SU-DHL-6 (cell line): ENCODE measurements around the gene CREB5.
A peak's percentile ranks its signal among the peaks of the same experiment; 100 is the strongest.

Experiments
- H2AFZ ChIP-seq: fragments of 200-600 bp; sonication (generic); 2 replicates; pipeline ENCODE4 v1.6.1; 2014; ENCODE audit warnings: low read depth, mild to moderate bottlenecking, moderate library complexity, mixed read lengths, antibody characterized with exemption, low read length; ENCODE audit not compliant: severe bottlenecking
- H3F3A ChIP-seq: fragments of 200-600 bp; shearing (Covaris generic); 2 replicates; pipeline ENCODE4 v1.6.0; 2016; ENCODE audit warnings: antibody characterized with exemption, mild to moderate bottlenecking; ENCODE audit not compliant: insufficient read depth
- H3K27ac ChIP-seq: fragments of 200-600 bp; sonication (generic); 2 replicates; pipeline ENCODE4 v1.5.1; 2016; ENCODE audit warnings: low read depth, mild to moderate bottlenecking, low read length, moderate library complexity, mixed read lengths
- H3K27me3 ChIP-seq: fragments of 200-600 bp; sonication (generic), shearing (Covaris generic); 2 replicates; pipeline ENCODE4 v1.6.0; 2014; ENCODE audit warnings: mild to moderate bottlenecking, low read length
- H3K36me3 ChIP-seq: fragments of 200-600 bp; sonication (generic); 2 replicates; pipeline ENCODE4 v1.6.1; 2014; ENCODE audit warnings: mild to moderate bottlenecking, low read length, mixed read lengths
- H3K4me2 ChIP-seq: fragments of 300-600, 200-600 bp; shearing (Covaris generic), sonication (generic); 2 replicates; pipeline ENCODE4 v1.6.0; 2014; ENCODE audit warnings: low read length, low read depth, mild to moderate bottlenecking; ENCODE audit not compliant: poor library complexity, severe bottlenecking
- H3K4me3 ChIP-seq: fragments of 200-600 bp; sonication (generic); 2 replicates; pipeline ENCODE4 v1.5.1; 2014; ENCODE audit warnings: antibody characterized with exemption, low read length, mild to moderate bottlenecking, mixed read lengths; ENCODE audit not compliant: insufficient read depth, poor library complexity, severe bottlenecking
- H3K79me2 ChIP-seq: fragments of 200-600 bp; sonication (generic); 2 replicates; pipeline ENCODE4 v1.6.1; 2014; ENCODE audit warnings: mild to moderate bottlenecking, low read length, moderate library complexity; ENCODE audit not compliant: insufficient read depth
- H3K9ac ChIP-seq: fragments of 200-600 bp; sonication (generic); 2 replicates; pipeline ENCODE4 v1.7.0; 2014; ENCODE audit warnings: mild to moderate bottlenecking, low read length
- H3K9me2 ChIP-seq: fragments of 200-600 bp; sonication (generic); replicated peaks from 2 replicates; pipeline ENCODE4 v1.6.1; 2014; ENCODE audit warnings: low read length; ENCODE audit not compliant: insufficient read depth
- H3K9me3 ChIP-seq: fragments of 200-600 bp; sonication (generic); 2 replicates; pipeline ENCODE4 v1.6.1; 2014; ENCODE audit warnings: low read length, mixed read lengths; ENCODE audit not compliant: insufficient read depth
- H4K20me1 ChIP-seq: fragments of 200-600 bp; sonication (generic); 2 replicates; pipeline ENCODE4 v1.6.1; 2014; ENCODE audit warnings: low read depth, mild to moderate bottlenecking, antibody characterized with exemption, low read length, moderate library complexity, mixed read lengths
- CTCF ChIP-seq: fragments of 200-600 bp; sonication (generic); IDR thresholded peaks from one replicate; pipeline ENCODE4 v1.5.1; 2017; ENCODE audit warnings: antibody characterized with exemption, mild to moderate bottlenecking, low read length, moderate library complexity; ENCODE audit not compliant: insufficient read depth, poor library complexity, severe bottlenecking
- EZH2phosphoT487 ChIP-seq: fragments of 200-600 bp; sonication (generic), shearing (Covaris generic); conservative IDR thresholded peaks from 2 replicates; pipeline ENCODE4 v1.6.1; 2018; ENCODE audit warnings: mild to moderate bottlenecking, antibody characterized with exemption, low read length, moderate library complexity, mixed read lengths

The CREB5 gene

DNA sequence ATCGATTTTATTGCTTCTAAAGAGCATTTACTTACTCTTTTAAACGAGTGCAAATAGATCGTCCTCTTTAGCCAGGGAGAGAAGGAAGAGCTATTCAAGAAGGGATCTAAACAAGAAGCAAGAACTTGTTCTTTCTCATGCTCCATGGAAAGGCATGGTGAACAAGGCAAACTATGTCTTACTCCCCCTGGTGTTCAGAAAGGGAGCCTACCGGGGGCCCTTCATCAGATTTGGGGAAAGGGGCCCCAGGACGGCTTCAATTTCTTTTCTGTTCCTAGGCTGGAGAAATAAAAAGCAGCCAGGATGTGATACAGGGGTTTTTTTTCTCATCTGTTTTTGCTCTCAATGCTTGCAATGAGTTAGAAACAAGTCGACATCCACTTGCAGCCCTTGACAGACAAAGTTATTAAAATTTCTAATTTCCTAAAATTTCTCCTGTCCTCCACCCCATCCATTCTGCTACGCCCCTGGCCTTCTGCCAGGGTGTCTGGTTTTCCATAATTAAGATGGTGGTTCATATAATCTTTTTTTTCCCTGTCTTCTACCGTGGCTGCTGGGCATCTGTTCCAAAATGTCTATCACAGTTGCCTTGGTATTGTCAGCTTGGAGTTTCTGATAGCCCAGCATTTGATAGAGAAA, 214.4 kb downstream of the CREB5 start:
- Histone ChIP-seq H3F3A (no peaks in the 10 kb centered on the region), H3K9ac (no peak overlapping the region), H3K9me3 (no peaks in the 10 kb centered on the region), H2AFZ (no peak overlapping the region), H3K9me2 (no peaks in the 10 kb centered on the region), H3K79me2 (peaks cover 23% of the 10 kb centered on the region; the same call in 1 of the 2 replicates), H3K4me2 (no peak overlapping the region), H3K36me3 (no peaks in the 10 kb centered on the region), H3K27me3 (no peaks in the 10 kb centered on the region), H4K20me1 (peaks cover 7% of the 10 kb centered on the region; the same call in 1 of the 2 replicates), H3K27ac (no peak overlapping the region), H3K4me3 (no peak overlapping the region)
- TF ChIP-seq EZH2phosphoT487 (no peak), CTCF (peak; percentile 83)

DNA sequence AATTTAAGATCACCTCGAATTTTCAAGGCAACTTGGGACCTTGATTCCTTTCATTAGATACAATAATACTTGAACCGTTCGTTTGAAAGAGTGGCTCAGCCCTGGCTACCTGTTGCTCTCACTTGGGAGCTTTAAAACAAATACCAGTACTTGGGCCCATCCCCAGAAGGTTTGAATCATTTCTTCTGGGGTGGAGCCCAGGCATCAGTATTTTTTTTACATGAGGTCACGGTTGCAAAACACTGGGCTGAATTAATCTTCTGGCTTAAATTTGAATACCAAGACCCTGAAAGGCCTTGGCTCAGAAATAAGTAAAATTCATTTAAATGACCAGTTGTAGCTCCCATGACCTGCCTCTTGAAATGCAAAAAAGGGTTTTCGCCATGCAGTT, 214.9 kb downstream of the CREB5 start:
- H3F3A ChIP-seq: no peaks in the 10 kb centered on the region
- TF ChIP-seq EZH2phosphoT487 (no peak), CTCF (no peak)

GRCh38 chr7:28627896-28628295, 215.6 kb downstream of the CREB5 start:
- H3K9me3 ChIP-seq: no peaks in the 10 kb centered on the region
- no peaks in the 10 kb centered on the region for H3K27me3 ChIP-seq
- peaks cover 23% of the 10 kb centered on the region; the same call in 1 of the 2 replicates for H3K79me2 ChIP-seq
- no peaks in the 10 kb centered on the region for H3F3A ChIP-seq
- no peak overlapping the region for H2AFZ ChIP-seq
- TF ChIP-seq CTCF: no peak
- no peak for TF ChIP-seq EZH2phosphoT487
- no peak overlapping the region for H3K9ac ChIP-seq
- H3K27ac ChIP-seq: no peak overlapping the region
- no peaks in the 10 kb centered on the region for H3K9me2 ChIP-seq
- peaks cover 7% of the 10 kb centered on the region; the same call in 1 of the 2 replicates for H4K20me1 ChIP-seq
- no peak overlapping the region for H3K4me3 ChIP-seq
- no peak overlapping the region for H3K4me2 ChIP-seq
- H3K36me3 ChIP-seq: no peaks in the 10 kb centered on the region

More for the DNA sequence above, 214.9 kb downstream of the CREB5 start:
- H3K9ac ChIP-seq: no peak overlapping the region
- H3K79me2 ChIP-seq: peaks cover 23% of the 10 kb centered on the region; the same call in 1 of the 2 replicates
- H3K4me2 ChIP-seq: no peak overlapping the region
- no peaks in the 10 kb centered on the region for H3K27me3 ChIP-seq
- no peak overlapping the region for H3K4me3 ChIP-seq
- H3K27ac ChIP-seq: no peak overlapping the region
- H3K9me3 ChIP-seq: no peaks in the 10 kb centered on the region
- H4K20me1 ChIP-seq: peaks cover 7% of the 10 kb centered on the region; the same call in 1 of the 2 replicates
- H3K36me3 ChIP-seq: no peaks in the 10 kb centered on the region
- no peak overlapping the region for H2AFZ ChIP-seq
- H3K9me2 ChIP-seq: no peaks in the 10 kb centered on the region
